HuH-7 (cell line): ENCODE measurements around the gene FKBP5.
A peak's percentile ranks its signal among the peaks of the same experiment; 100 is the strongest.
"Not testable (repeated sequence)": the region's sequence is repeated elsewhere in the genome, so short reads cannot be mapped to it uniquely, and the experiment has no call there.

Experiments used
- DNase-seq: peaks from one replicate; pipeline ENCODE4 v3.0.0; 2011; ENCODE audit warnings: low spot score

FKBP5 gene

GRCh38 chr6:35690006-35690405, 1.3 kb upstream of the FKBP5 start:
- DNase-seq = not testable (repeated sequence)

GRCh38 chr6:35687658-35688604, 784 bp downstream of the FKBP5 start:
- DNase-seq = peak; percentile 26

DNA sequence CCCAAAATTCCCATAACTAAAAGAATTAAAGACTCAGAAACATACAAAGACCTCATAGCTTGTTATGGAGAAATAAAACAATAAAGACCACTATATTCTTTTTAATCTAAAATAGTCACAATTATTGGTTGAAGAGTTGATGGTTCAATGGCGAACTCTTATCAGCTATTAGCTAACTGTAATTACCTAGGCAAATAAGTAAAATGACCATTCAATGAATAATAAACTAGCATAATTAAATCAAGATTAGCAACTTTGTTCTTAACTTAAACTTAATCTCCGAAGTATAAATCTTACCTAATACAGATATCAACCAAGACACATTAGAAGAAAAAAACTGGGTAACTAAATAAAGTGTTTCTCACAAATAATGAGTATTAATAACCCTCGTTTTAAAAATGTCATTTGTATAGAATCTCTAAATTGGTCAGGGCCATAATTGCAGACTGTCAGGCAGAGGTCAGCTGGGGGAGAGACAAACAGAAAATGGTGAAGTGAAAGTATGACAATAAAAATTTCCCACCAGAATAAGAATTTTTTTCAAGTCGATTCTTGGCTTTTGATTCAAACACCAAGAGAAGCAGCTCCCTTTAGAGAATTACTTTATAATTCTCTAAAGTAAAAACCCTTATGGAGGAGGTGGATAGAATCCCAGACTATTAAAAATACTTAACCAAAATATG, 1.7 kb downstream of the FKBP5 start:
- no peak for DNase-seq

DNA sequence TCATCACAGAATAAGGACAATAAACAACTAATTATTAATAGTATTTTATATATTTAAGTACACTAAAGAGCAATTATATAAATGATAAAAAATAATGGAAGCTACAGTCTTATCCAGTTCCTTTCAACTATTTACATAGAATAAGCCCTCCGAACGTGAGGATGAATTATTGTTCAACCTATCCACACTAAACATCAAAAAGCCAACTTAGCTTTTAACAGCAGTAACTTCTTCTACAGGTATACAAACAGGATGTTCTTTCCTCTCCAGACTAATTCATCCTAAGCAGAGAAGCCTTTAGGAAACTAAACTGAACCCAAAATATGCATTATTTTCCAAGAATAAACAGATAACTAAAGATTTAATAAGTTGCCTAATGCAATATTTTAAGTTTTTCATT, 2.3 kb downstream of the FKBP5 start:
- DNase-seq = no peak

GRCh38 chr6:35683267-35683666, 5.4 kb downstream of the FKBP5 start:
- DNase-seq = no peak

GRCh38 chr6:35681298-35681697, 7.4 kb downstream of the FKBP5 start:
- DNase-seq = no peak

GRCh38 chr6:35679399-35679798, 9.3 kb downstream of the FKBP5 start:
- no peak for DNase-seq

DNA sequence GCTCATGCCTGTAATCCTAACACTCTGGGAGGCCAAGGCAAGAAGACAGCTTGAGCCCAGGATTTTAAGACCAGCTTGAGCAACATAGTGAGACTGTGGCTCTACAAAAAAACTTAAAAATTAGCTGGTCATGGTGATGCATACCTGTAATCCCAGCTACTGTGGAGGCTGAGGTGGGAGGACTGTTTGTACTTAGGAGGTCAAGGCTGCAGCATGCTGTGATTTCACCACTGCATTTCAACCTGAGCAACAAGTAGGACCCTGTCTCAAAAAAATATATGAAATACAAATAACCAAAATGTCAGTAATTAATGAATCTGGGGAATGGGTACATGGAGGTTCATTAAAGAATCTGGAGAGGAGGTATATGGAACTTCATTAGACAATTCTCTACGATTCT, 9.9 kb downstream of the FKBP5 start:
- no peak for DNase-seq

GRCh38 chr6:35678021-35678654, 10.6 kb downstream of the FKBP5 start:
- no peak for DNase-seq

DNA sequence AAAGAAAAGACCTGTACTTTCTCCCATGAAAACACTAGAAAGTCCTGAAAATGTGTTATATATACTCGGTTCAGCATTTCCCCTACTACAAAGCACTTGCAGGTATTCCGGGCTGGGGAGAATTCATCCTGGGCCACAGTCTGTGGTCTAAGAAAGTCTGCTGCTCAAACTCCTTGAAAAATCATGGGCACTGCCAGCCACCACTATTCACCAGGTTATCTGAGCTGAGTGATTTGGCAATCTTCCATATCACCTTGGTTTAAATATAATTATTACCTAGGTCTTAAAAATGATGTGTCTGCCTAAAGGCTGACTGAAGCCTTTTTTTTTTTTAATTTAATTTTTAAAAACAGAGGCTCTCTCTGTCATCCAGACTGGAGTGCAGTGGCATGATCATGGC, 11.3 kb downstream of the FKBP5 start:
- no peak for DNase-seq

DNA sequence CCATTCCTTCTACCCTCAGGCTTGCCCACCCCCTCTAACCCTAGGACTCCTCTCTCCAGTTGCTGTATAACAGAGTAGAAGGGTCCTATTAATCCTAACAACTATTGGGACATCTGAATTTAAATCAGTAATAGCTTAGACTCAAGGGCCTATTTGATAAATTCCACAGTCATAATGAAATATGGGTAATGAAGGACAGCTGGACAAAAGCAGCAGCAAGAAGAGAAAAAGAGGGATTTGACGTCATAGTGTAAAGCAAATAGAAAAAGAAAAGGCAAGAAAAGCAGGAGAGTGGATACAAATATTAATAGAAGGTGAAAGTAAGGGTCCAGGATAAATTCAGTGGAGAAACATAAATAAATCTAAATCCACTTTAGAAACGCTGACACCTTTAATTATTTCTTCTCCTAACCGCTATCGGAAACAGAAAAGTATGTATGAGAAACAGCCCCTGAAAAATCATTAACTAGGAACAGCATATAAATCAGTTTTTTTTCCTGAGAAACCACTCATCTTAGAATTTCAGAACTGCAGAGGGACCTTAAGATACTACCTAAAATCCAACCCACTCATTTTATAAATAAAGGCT, 12.8 kb downstream of the FKBP5 start:
- no peak for DNase-seq

DNA sequence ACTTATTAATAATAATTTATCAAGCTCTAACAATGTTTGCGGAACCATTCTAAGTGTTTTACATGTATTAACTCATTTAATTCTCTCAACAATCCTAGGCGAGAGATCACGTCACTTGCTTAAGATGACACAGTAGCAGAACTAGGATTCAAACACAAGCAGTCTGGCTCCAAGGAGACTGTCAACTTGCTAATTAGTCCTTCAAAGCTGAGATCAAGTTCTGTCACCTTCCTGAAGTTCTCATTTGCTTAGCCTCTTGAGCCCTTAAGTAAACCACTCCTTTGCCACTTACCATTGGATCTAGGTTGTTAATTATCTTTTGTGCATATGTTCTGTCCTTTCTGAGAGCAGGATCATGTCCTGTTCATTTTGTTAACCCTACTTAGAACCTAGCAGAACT, 14.1 kb downstream of the FKBP5 start:
- no peak for DNase-seq

DNA sequence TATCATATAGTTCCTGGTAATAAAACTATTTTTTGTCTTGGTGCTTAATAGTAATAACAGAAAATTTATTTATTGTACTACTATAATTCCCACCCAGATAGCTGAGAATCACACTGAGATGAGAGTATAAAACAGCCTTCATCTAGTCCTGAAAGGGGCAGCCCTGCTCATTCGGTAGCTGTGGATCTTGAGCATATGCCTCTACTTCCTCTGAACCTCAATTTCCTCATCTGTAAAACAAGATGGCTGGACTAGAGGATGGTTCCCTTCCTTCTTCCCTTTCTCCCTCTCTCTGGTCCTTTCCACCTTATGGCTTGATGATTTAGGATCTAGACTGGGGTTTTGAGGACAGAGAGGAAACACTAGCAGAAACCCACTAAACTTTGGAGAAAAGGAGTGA, 15.0 kb downstream of the FKBP5 start:
- DNase-seq = no peak

- DNase-seq = not testable (repeated sequence)
Observed at GRCh38 chr6:35673284-35673666, 15.4 kb downstream of the FKBP5 start.

DNA sequence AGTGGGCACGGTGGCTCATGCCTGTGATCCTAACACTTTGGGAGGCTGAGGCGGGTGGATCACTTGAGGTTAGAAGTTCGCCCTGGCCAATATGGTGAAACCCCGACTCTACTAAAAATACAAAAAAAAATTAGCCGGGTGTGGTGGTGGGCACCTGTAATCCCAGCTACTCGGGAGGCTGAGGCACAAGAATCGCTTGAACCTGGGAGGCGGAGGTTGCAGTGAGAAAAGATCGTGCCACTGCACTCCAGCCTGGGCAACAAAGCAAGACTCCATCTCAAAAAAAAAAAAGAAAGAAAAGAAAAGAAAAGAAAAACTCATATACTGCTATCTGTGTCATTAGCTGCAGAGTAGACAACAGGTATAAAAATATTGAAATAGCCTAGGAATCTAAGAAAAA, 18.3 kb downstream of the FKBP5 start:
- DNase-seq = not testable (repeated sequence)

DNA sequence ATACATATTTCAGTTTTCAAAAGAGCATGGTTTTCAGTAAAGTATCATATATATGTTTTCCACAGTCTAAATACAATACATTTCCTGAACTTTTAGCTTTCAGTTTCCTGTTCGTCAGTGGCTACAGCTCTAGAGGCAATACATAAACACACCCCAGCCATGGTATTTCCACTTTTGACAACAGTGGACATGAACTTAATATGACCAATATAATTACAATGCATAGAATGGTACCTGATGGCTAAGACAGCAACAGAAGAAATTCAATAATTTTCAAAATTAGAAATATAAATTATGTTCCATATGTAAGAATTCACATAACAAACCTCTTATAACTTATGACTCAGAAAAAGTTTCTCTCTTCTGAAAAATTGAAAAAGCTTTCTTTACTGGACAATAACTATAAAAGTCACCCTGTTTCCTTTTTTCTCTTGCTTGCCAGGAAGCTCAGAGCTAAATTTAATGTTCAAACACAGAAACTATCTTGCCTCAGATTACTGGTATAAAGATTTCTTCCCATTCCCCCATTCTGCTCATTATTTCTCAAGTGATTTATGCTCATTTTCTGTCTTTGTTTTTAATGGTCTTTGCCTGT, 19.2 kb downstream of the FKBP5 start:
- DNase-seq = no peak

DNA sequence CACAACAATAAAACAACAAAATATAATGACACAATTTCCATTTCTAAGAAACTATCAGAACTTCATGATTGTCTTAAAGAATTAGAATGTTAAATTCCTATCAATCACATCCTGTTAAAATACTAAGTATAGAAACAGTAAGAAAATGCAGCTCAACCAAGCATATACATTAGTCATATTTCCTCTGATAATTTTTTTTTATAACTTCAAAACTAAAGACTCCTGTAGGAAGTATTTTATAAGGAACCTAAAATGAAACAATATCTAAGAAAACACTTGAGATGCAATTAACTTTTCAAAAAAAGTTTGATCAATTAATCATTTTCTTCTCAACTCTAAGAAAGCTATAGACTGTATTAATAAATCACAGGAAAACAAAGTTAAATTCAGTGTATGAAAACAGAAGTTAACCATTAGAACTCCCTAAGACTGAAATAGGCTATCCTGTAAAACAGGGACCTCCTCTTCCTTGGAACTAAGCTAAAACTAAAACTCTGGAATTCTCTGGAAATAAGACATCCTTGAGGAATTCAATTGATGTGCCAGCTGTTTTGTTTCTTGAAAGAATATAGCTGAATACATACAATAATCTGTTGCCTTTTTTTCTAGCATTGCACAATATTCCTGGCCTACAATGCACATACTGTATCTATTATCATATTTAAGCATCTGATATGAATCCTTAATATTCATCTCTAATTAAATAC, 19.8 kb downstream of the FKBP5 start:
- DNase-seq = no peak

- no peak for DNase-seq
Observed at GRCh38 chr6:35668096-35668495, 20.6 kb downstream of the FKBP5 start.

- DNase-seq = no peak
Observed at GRCh38 chr6:35665573-35665972, 23.1 kb downstream of the FKBP5 start.

- no peak for DNase-seq
Observed at GRCh38 chr6:35664945-35665344, 23.8 kb downstream of the FKBP5 start.

GRCh38 chr6:35663447-35664235, 25.1 kb downstream of the FKBP5 start:
- DNase-seq = no peak
